Endodermal cell (in vitro differentiated cells): ENCODE results near the gene UGT1A4. TPM values are rescaled to one million over a fixed set of nuclear protein-coding genes. Genes with fewer than 3 reads are reported as not detected.

Experiments used
- DNase-seq: peaks from one replicate; pipeline ENCODE4 v3.0.0-alpha.2; 2017
- H3K27ac ChIP-seq: 2 replicates; pipeline ENCODE4 v1.5.1; 2013; ENCODE audit warnings: mild to moderate bottlenecking, low read depth, low read length, moderate library complexity
- H3K27me3 ChIP-seq: 2 replicates; pipeline ENCODE4 v1.6.1; 2013; ENCODE audit warnings: mild to moderate bottlenecking, low read length, moderate library complexity; ENCODE audit not compliant: insufficient read depth, control insufficient read depth, poor library complexity, severe bottlenecking
- H3K36me3 ChIP-seq: 2 replicates; pipeline ENCODE4 v1.7.0; 2013; ENCODE audit warnings: mild to moderate bottlenecking, low read length, moderate library complexity; ENCODE audit not compliant: control insufficient read depth, insufficient read depth
- H3K4me1 ChIP-seq: one replicate; pipeline ENCODE4 v1.7.0; 2013; ENCODE audit warnings: low read length; ENCODE audit not compliant: control insufficient read depth, insufficient read depth
- H3K4me3 ChIP-seq: 2 replicates; pipeline ENCODE4 v1.5.1; 2013; ENCODE audit warnings: mild to moderate bottlenecking, low read length, moderate library complexity
- H3K9ac ChIP-seq: 2 replicates; pipeline ENCODE4 v1.6.1; 2013; ENCODE audit warnings: mild to moderate bottlenecking, low read length, moderate library complexity; ENCODE audit not compliant: poor library complexity, severe bottlenecking; ENCODE audit errors: extremely low read depth
- H3K9me3 ChIP-seq: 2 replicates; pipeline ENCODE4 v1.6.1; 2013; ENCODE audit warnings: mild to moderate bottlenecking, low read length, moderate library complexity; ENCODE audit not compliant: control insufficient read depth
- H3K27ac Mint-ChIP-seq: 2 replicates; pipeline ENCODE4 v1.8.0; 2020; ENCODE audit warnings: mixed read lengths
- H3K27me3 Mint-ChIP-seq: 2 replicates; pipeline ENCODE4 v1.8.0; 2021; ENCODE audit warnings: mild to moderate bottlenecking, mixed read lengths; ENCODE audit not compliant: insufficient read depth
- H3K36me3 Mint-ChIP-seq: 2 replicates; pipeline ENCODE4 v1.8.0; 2020; ENCODE audit warnings: low read depth, mixed read lengths
- H3K4me1 Mint-ChIP-seq: 2 replicates; pipeline ENCODE4 v1.8.0; 2020; ENCODE audit warnings: mixed read lengths
- H3K4me3 Mint-ChIP-seq: 2 replicates; pipeline ENCODE4 v1.8.0; 2020; ENCODE audit warnings: mild to moderate bottlenecking, moderate library complexity, mixed read lengths
- H3K9me3 Mint-ChIP-seq: 2 replicates; pipeline ENCODE4 v1.8.0; 2020; ENCODE audit warnings: mild to moderate bottlenecking, mixed read lengths
- CTCF ChIP-seq: fragments of 200-600 bp; sonication (generic); conservative IDR thresholded peaks from 2 replicates; pipeline ENCODE4 v1.5.0; 2021; ENCODE audit warnings: antibody characterized with exemption, mild to moderate bottlenecking
- WGBS, 2 experiments: methylation state at CpG; one replicate each; pipeline versions ENCODE4 v1.1.5 to v1.1.7; 2013; ENCODE audit warnings: missing lambda C conversion rate in 2 of 2, mixed read lengths in 1 of 2; ENCODE audit not compliant: insufficient coverage in 1 of 2, insufficient read length in 1 of 2; 5-methylcytosine and 5-hydroxymethylcytosine counted together
- long read RNA-seq, 4 experiments: library from polyadenylated mRNA in 2 of 4; library from RNA in 1 of 4; library from capped mRNA in 1 of 4; stranded (forward) in 3 of 4; unstranded in 1 of 4; transcript quantifications; one replicate each; pipeline ENCODE4 v2.0.0, GENCODE V29; 2020 to 2021; ENCODE audit warnings: inconsistent platforms in 1 of 4
- polyA plus RNA-seq, 2 experiments: library from polyadenylated mRNA; stranded (reverse); fragments of 50-300 nt; gene quantifications; one replicate each; pipeline ENCODE4 v1.2.3, GENCODE V29; 2013
- total RNA-seq, 2 donors: library from RNA; stranded (reverse); fragmentation: NEBNext Ultra II Directional in 1 of 2; extraction: Animal tissue kit (Norgen Biotek cat#: 25700) in 1 of 2; gene quantifications; 2 replicates in 1 of 2; 3 replicates in 1 of 2; pipeline ENCODE4 v1.2.1, GENCODE V29; 2021

The UGT1A4 gene
- not detected for total RNA-seq
- not detected for polyA plus RNA-seq (2013, experiment 1 of 2)
- polyA plus RNA-seq (2013, experiment 2 of 2): not detected
- long read RNA-seq, experiment 1: 0 reads
- long read RNA-seq, experiment 2: 0 reads
- long read RNA-seq, experiment 3: 0 reads
- long read RNA-seq, experiment 4: 0 reads

DNA sequence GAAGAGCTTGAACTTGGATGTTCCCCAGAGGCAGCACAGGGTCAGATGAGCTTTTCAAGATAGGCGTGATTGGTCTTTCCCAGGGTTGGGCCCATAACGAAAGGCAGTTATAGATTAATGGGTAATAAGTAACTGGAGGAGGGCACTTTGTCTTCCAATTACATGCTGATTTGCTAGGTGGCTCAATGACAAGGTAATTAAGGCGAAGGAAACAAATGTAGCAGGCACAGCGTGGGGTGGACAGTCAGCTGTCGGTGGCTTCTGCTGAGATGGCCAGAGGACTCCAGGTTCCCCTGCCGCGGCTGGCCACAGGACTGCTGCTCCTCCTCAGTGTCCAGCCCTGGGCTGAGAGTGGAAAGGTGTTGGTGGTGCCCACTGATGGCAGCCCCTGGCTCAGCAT is at the start of gene UGT1A4:
Gene UGT1A4 (plus strand): TSS at position 185 of the 400 bp plus-strand sequence. CDS start 85 bp downstream, at position 270.
- no peaks in the 10 kb centered on the region for H3K27me3 ChIP-seq
- H3K4me1 ChIP-seq: no peaks in the 10 kb centered on the region
- Mint-ChIP-seq H3K4me3 (no peak within 1 kb of the TSS), H3K9me3 (peaks cover 28% of the 10 kb centered on the region), H3K27me3 (peaks cover 25% of the 10 kb centered on the region), H3K4me1 (no peaks in the 10 kb centered on the region), H3K36me3 (no peaks in the 10 kb centered on the region), H3K27ac (no peak within 1 kb of the TSS)
- H3K9ac ChIP-seq: no peak within 1 kb of the TSS
- H3K27ac ChIP-seq: no peak within 1 kb of the TSS
- no peak for DNase-seq
- WGBS, 2 experiments: 93 to 100% methylated on average over 3 to 7 of the region's 7 CpGs
- H3K36me3 ChIP-seq: no peaks in the 10 kb centered on the region
- peaks cover 17% of the 10 kb centered on the region for H3K9me3 ChIP-seq
- TF ChIP-seq CTCF: no peak
- no peak within 1 kb of the TSS for H3K4me3 ChIP-seq

GRCh38 chr2:233671290-233672161 is 47.0 kb upstream of the UGT1A4 start, which contains the start of gene UGT1A9:
UGT1A9 (plus strand) TSS chr2:233671898; CDS start chr2:233671935, 37 bp downstream.
- no peaks in the 10 kb centered on the region for H3K36me3 ChIP-seq
- Mint-ChIP-seq H3K27me3 (peaks cover 10% of the 10 kb centered on the region), H3K4me1 (no peaks in the 10 kb centered on the region), H3K9me3 (no peaks in the 10 kb centered on the region), H3K27ac (no peak within 1 kb of the TSS), H3K4me3 (no peak within 1 kb of the TSS), H3K36me3 (no peaks in the 10 kb centered on the region)
- DNase-seq: no peak
- 82 to 87% methylated on average over 2 to 5 of the region's 5 CpGs for WGBS, 2 experiments
- no peak within 1 kb of the TSS for H3K4me3 ChIP-seq
- no peak within 1 kb of the TSS for H3K9ac ChIP-seq
- no peaks in the 10 kb centered on the region for H3K4me1 ChIP-seq
- no peaks in the 10 kb centered on the region for H3K9me3 ChIP-seq
- H3K27me3 ChIP-seq: no peaks in the 10 kb centered on the region
- no peak for TF ChIP-seq CTCF
- H3K27ac ChIP-seq: no peak within 1 kb of the TSS

DNA sequence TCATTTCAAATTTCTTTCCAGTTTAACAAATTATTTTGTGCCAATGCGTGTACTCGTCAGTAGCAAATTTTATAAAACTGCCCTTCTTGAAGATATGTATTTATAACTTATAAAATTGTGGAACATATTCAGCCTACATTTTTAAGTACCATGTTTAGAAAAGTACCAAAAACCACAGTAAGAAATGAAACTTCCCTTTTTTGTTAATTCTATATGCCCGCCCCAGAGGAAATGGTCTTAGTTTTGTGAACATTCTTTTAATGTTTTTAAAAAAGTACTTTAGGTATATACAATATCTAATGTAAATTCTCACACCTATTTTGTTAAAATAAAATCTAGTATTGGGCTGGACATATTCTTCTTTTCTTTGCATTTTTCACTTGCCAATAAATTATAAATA is 45.6 kb upstream of the UGT1A4 start:
- H3K27ac ChIP-seq: no peak overlapping the region
- Mint-ChIP-seq H3K4me3 (no peak overlapping the region), H3K9me3 (no peaks in the 10 kb centered on the region), H3K27me3 (peaks cover 11% of the 10 kb centered on the region), H3K27ac (no peak overlapping the region), H3K4me1 (no peaks in the 10 kb centered on the region), H3K36me3 (no peaks in the 10 kb centered on the region)
- no peaks in the 10 kb centered on the region for H3K9me3 ChIP-seq
- no peak overlapping the region for H3K4me3 ChIP-seq
- no peak for TF ChIP-seq CTCF
- no peaks in the 10 kb centered on the region for H3K4me1 ChIP-seq
- H3K9ac ChIP-seq: no peak overlapping the region
- H3K27me3 ChIP-seq: no peaks in the 10 kb centered on the region
- no peaks in the 10 kb centered on the region for H3K36me3 ChIP-seq
- DNase-seq: no peak
- 63% methylated on average over 2 of the region's 3 CpGs; no CpG with 5 or more reads in 1 of the 2 experiments for WGBS, 2 experiments
